LNCAP (cell line): ENCODE data around the gene XPNPEP1.

Experiments
- TF ChIP-seq, protein P1 (sequence below): fragments of 450-650 bp; IDR thresholded peaks from 2 replicates; pipeline ENCODE4 v1.5.1; 2017; ENCODE audit warnings: mild to moderate bottlenecking

XPNPEP1 gene

GRCh38 chr10:109934958-109935793, 11.9 kb upstream of the XPNPEP1 start:
- TF ChIP-seq, protein P1, sequence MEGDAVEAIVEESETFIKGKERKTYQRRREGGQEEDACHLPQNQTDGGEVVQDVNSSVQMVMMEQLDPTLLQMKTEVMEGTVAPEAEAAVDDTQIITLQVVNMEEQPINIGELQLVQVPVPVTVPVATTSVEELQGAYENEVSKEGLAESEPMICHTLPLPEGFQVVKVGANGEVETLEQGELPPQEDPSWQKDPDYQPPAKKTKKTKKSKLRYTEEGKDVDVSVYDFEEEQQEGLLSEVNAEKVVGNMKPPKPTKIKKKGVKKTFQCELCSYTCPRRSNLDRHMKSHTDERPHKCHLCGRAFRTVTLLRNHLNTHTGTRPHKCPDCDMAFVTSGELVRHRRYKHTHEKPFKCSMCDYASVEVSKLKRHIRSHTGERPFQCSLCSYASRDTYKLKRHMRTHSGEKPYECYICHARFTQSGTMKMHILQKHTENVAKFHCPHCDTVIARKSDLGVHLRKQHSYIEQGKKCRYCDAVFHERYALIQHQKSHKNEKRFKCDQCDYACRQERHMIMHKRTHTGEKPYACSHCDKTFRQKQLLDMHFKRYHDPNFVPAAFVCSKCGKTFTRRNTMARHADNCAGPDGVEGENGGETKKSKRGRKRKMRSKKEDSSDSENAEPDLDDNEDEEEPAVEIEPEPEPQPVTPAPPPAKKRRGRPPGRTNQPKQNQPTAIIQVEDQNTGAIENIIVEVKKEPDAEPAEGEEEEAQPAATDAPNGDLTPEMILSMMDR: no peak

- TF ChIP-seq, protein P1: no peak
These were observed 10.8 kb upstream of the XPNPEP1 start for GRCh38 chr10:109933984-109934565.

- TF ChIP-seq, protein P1: no peak
These were observed 9.7 kb upstream of the XPNPEP1 start for GRCh38 chr10:109932968-109933367.

DNA sequence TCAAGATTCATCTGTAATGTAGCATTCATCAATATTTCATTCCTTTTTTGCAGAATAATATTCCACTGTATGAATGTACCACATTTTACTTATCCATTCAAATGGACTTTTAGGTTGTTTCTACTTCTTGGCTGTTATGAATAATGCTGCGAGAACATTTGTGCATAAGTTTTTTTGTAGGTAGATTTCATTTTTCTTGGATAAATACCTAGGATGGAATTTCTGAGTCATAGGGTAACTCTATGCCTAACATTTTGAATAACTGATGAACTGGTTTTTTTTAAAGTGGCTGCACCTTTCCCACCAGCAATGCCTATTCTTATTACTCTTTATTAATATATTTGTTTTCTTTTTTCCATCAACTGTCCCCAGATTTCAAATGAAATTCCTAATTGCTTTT, 9.1 kb upstream of the XPNPEP1 start:
- TF ChIP-seq, protein P1: no peak

- TF ChIP-seq, protein P1: no peak
These were observed 7.9 kb upstream of the XPNPEP1 start for GRCh38 chr10:109931163-109931562.

DNA sequence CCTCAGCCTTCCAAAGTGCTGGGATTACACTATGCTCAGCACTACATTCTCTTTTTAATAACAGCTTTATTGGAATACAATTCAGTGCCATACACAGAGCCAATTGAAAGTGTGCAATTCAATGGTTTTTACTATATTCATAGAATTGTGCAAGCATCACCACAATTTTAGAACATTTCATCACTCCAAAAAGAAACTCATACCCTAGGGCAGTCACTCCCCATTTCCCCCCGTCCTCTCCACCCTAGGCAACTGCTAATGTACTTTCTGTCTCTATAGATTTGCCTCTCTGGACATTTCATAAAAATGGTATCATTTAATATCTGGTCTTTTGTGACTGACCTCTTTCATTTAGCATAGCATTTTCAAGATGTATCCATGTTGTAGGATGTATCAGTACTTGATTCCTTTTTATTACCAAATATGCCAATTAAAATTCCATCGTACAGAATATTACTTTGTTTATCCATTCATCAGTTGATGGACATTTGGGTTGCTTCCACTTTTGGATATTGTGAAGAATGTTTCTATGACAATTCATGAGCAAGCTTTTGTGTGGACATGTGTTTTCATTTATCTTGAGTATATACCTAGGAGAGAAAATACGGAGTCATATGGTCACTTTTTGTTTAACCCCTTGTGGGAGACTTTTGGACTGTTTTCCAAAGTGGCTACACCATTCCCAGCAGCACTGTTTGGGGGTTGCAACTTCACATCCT, 6.3 kb upstream of the XPNPEP1 start:
- TF ChIP-seq, protein P1: no peak

- TF ChIP-seq, protein P1: no peak
These were observed 5.2 kb upstream of the XPNPEP1 start for GRCh38 chr10:109928475-109928891.
